Measurements from ENCODE around the gene ZNF761.

GRCh38 chr19:53466726-53467484, 35.1 kb downstream of the ZNF761 start:
- no peak; the same call in 1 of the 2 replicates for TF ChIP-seq CTCF (conservative IDR thresholded peaks at IDR 0.05; ENCODE audit: low read depth, low read length)
- TF ChIP-seq EZH2 (IDR thresholded peaks at IDR 0.05; ENCODE audit: low read length, unreplicated experiment): no peak
